Fibroblast of peridontal ligament (primary cell): Measurements from ENCODE around the gene SUSD6.
"Not testable (repeated sequence)": the region's sequence is repeated elsewhere in the genome, so short reads cannot be mapped to it uniquely, and the experiment has no call there.

ENCODE experiments used
- DNase-seq: peaks from one replicate; pipeline ENCODE4 v3.0.0-alpha.2; 2010; ENCODE audit errors: extremely low read depth

The SUSD6 gene

GRCh38 chr14:69712599-69713088 lies 101.2 kb downstream of the SUSD6 start:
- no peak for DNase-seq

- no peak for DNase-seq
Measured at GRCh38 chr14:69713209-69713781, 101.9 kb downstream of the SUSD6 start.

- DNase-seq, result no peak
Measured at GRCh38 chr14:69713993-69714679, 102.7 kb downstream of the SUSD6 start.

GRCh38 chr14:69715725-69716477 lies 104.5 kb downstream of the SUSD6 start:
- DNase-seq, result peak; percentile 90

GRCh38 chr14:69716478-69717187 lies 105.2 kb downstream of the SUSD6 start:
- peak; percentile 96 for DNase-seq

GRCh38 chr14:69718614-69719013 lies 107.2 kb downstream of the SUSD6 start:
- not testable (repeated sequence) for DNase-seq

GRCh38 chr14:69719501-69719951 lies 108.1 kb downstream of the SUSD6 start:
- DNase-seq, result peak; percentile 70

GRCh38 chr14:69720912-69721311 lies 109.5 kb downstream of the SUSD6 start:
- DNase-seq, result no peak

GRCh38 chr14:69726761-69727511 lies 115.5 kb downstream of the SUSD6 start:
- DNase-seq, result peak; percentile 65

- DNase-seq, result no peak
Measured at GRCh38 chr14:69727860-69728259, 116.5 kb downstream of the SUSD6 start.

- not testable (repeated sequence) for DNase-seq
Measured at GRCh38 chr14:69731919-69732598, 120.7 kb downstream of the SUSD6 start.

GRCh38 chr14:69736405-69736804 lies 125.0 kb downstream of the SUSD6 start:
- not testable (repeated sequence) for DNase-seq

- no peak for DNase-seq
Measured at GRCh38 chr14:69741055-69741454, 129.7 kb downstream of the SUSD6 start.

GRCh38 chr14:69749956-69750355 lies 138.6 kb downstream of the SUSD6 start:
- DNase-seq, result no peak

- DNase-seq, result no peak
Measured at GRCh38 chr14:69750495-69750894, 139.1 kb downstream of the SUSD6 start.

GRCh38 chr14:69752773-69753172 lies 141.4 kb downstream of the SUSD6 start:
- DNase-seq, result no peak

GRCh38 chr14:69753860-69754259 lies 142.5 kb downstream of the SUSD6 start:
- no peak for DNase-seq

GRCh38 chr14:69754487-69754886 lies 143.1 kb downstream of the SUSD6 start:
- DNase-seq, result no peak

GRCh38 chr14:69755296-69755695 lies 143.9 kb downstream of the SUSD6 start:
- DNase-seq, result no peak

GRCh38 chr14:69755784-69756183 lies 144.4 kb downstream of the SUSD6 start:
- no peak for DNase-seq

- no peak for DNase-seq
Measured at GRCh38 chr14:69756298-69756697, 144.9 kb downstream of the SUSD6 start.
